Astrocyte (in vitro differentiated cells and primary cell): ENCODE data around the gene ZFP1. TPM values are rescaled to one million over a fixed set of nuclear protein-coding genes. Genes with fewer than 3 reads are reported as not detected.

Experiments
- DNase-seq: peaks from one replicate; pipeline ENCODE4 v3.0.0-alpha.2; 2010; ENCODE audit warnings: low read depth
- FAIRE-seq: peaks from 2 replicates; lab custom pipeline; 2011; peaks lifted over from hg19 to GRCh38; lab: Jason Lieb, UNC
- H2AFZ ChIP-seq: 2 replicates; pipeline ENCODE4 v1.6.0; 2012; ENCODE audit warnings: low read depth, low read length, inconsistent platforms
- H3K27ac ChIP-seq: 2 replicates; pipeline ENCODE4 v1.5.1; 2011; ENCODE audit warnings: low read depth, low read length, inconsistent platforms
- H3K27me3 ChIP-seq: 2 replicates; pipeline ENCODE4 v1.6.0; 2011; ENCODE audit warnings: low read length, inconsistent platforms; ENCODE audit not compliant: insufficient read depth
- H3K36me3 ChIP-seq: 2 replicates; pipeline ENCODE4 v1.5.1; 2011; ENCODE audit warnings: low read length, inconsistent platforms; ENCODE audit not compliant: insufficient read depth
- H3K4me1 ChIP-seq: 2 replicates; pipeline ENCODE4 v1.5.1; 2011; ENCODE audit warnings: low read length, inconsistent platforms; ENCODE audit not compliant: insufficient read depth
- H3K4me2 ChIP-seq: 2 replicates; pipeline ENCODE4 v1.6.0; 2012; ENCODE audit warnings: low read length, inconsistent platforms
- H3K4me3 ChIP-seq: 2 replicates; pipeline ENCODE4 v1.5.1; 2011; ENCODE audit warnings: low read depth, mild to moderate bottlenecking, low read length, inconsistent platforms; ENCODE audit not compliant: insufficient read depth
- H3K79me2 ChIP-seq: 2 replicates; pipeline ENCODE4 v1.6.0; 2012; ENCODE audit warnings: mild to moderate bottlenecking, low read length, inconsistent platforms; ENCODE audit not compliant: insufficient read depth
- H3K9ac ChIP-seq: 2 replicates; pipeline ENCODE4 v1.6.0; 2012; ENCODE audit warnings: mild to moderate bottlenecking, low read length, inconsistent platforms
- H3K9me3 ChIP-seq: 2 replicates; pipeline ENCODE4 v1.5.1; 2012; ENCODE audit warnings: low read depth, mild to moderate bottlenecking, low read length, inconsistent platforms; ENCODE audit not compliant: insufficient read depth
- H4K20me1 ChIP-seq: 2 replicates; pipeline ENCODE4 v1.6.0; 2012; ENCODE audit warnings: low read length, inconsistent platforms; ENCODE audit not compliant: insufficient read depth
- H3K27ac Mint-ChIP-seq: one replicate; pipeline ENCODE4 v1.8.0; 2021; ENCODE audit warnings: mild to moderate bottlenecking, mixed read lengths; ENCODE audit not compliant: unreplicated experiment
- H3K27me3 Mint-ChIP-seq: one replicate; pipeline ENCODE4 v1.8.0; 2021; ENCODE audit warnings: low read depth, mixed read lengths; ENCODE audit not compliant: unreplicated experiment
- H3K36me3 Mint-ChIP-seq: one replicate; pipeline ENCODE4 v1.8.0; 2021; ENCODE audit warnings: low read depth, mixed read lengths; ENCODE audit not compliant: unreplicated experiment
- H3K4me1 Mint-ChIP-seq: one replicate; pipeline ENCODE4 v1.8.0; 2021; ENCODE audit warnings: low read depth, mixed read lengths; ENCODE audit not compliant: unreplicated experiment
- H3K4me3 Mint-ChIP-seq: one replicate; pipeline ENCODE4 v1.8.0; 2021; ENCODE audit warnings: mild to moderate bottlenecking, moderate library complexity, mixed read lengths; ENCODE audit not compliant: unreplicated experiment
- H3K9me3 Mint-ChIP-seq: one replicate; pipeline ENCODE4 v1.8.0; 2021; ENCODE audit warnings: mild to moderate bottlenecking, mixed read lengths; ENCODE audit not compliant: unreplicated experiment
- CTCF ChIP-seq: IDR thresholded peaks from 2 replicates; pipeline ENCODE4 v1.5.1; 2011; ENCODE audit warnings: low read depth, mild to moderate bottlenecking, inconsistent platforms, low read length, moderate library complexity; ENCODE audit not compliant: insufficient read depth
- EZH2 ChIP-seq: IDR thresholded peaks from 2 replicates; pipeline ENCODE4 v1.6.1; 2012; ENCODE audit warnings: mild to moderate bottlenecking, low read length, inconsistent platforms; ENCODE audit not compliant: insufficient read depth
- total RNA-seq: library from RNA; stranded (reverse); gene quantifications from 2 replicates; pipeline ENCODE4 v1.2.1, GENCODE V29; 2021

Gene ZFP1
- total RNA-seq, 1 donor from 2014 or later = 8.2 TPM

- H2AFZ ChIP-seq = no peak overlapping the region
- H3K4me2 ChIP-seq = peak overlapping the region; percentile 82
- H3K27ac ChIP-seq = no peak overlapping the region
These were observed 36.8 kb upstream of the ZFP1 start for GRCh38 chr16:75111514-75111940.

GRCh38 chr16:75111961-75112733 is 36.2 kb upstream of the ZFP1 start:
- DNase-seq (no peak), FAIRE-seq (no peak)
- peaks cover 14% of the 10 kb centered on the region for H4K20me1 ChIP-seq
- Mint-ChIP-seq H3K4me3 (no peak overlapping the region), H3K9me3 (peaks cover 3% of the 10 kb centered on the region), H3K4me1 (peaks cover 21% of the 10 kb centered on the region), H3K27ac (no peak overlapping the region), H3K36me3 (peaks cover 1% of the 10 kb centered on the region), H3K27me3 (peaks cover 22% of the 10 kb centered on the region)
- no peak overlapping the region for H3K4me3 ChIP-seq
- H3K9me3 ChIP-seq = no peaks in the 10 kb centered on the region
- no peaks in the 10 kb centered on the region for H3K36me3 ChIP-seq
- no peaks in the 10 kb centered on the region for H3K79me2 ChIP-seq
- peaks cover 30% of the 10 kb centered on the region for H3K4me1 ChIP-seq
- no peak overlapping the region for H3K4me2 ChIP-seq
- no peak overlapping the region for H3K9ac ChIP-seq
- no peak overlapping the region for H2AFZ ChIP-seq
- TF ChIP-seq CTCF = no peak
- no peak overlapping the region for H3K27ac ChIP-seq
- no peaks in the 10 kb centered on the region for H3K27me3 ChIP-seq

More at GRCh38 chr16:75111514-75111940, 36.8 kb upstream of the ZFP1 start:
- TF ChIP-seq CTCF = no peak
- TF ChIP-seq EZH2 = no peak
- FAIRE-seq = no peak
- no peaks in the 10 kb centered on the region for H3K9me3 Mint-ChIP-seq
- Histone ChIP-seq H3K79me2 (no peaks in the 10 kb centered on the region), H3K27me3 (no peaks in the 10 kb centered on the region), H3K9ac (no peak overlapping the region), H3K4me3 (no peak overlapping the region), H4K20me1 (peaks cover 14% of the 10 kb centered on the region), H3K36me3 (no peaks in the 10 kb centered on the region), H3K9me3 (no peaks in the 10 kb centered on the region), H3K4me1 (peaks cover 30% of the 10 kb centered on the region)
- H3K4me3 Mint-ChIP-seq = no peak overlapping the region
- H3K27ac Mint-ChIP-seq = peak overlapping the region; percentile 69
- peaks cover 3% of the 10 kb centered on the region for H3K36me3 Mint-ChIP-seq
- DNase-seq = no peak
- peaks cover 21% of the 10 kb centered on the region for H3K4me1 Mint-ChIP-seq
- H3K27me3 Mint-ChIP-seq = peaks cover 17% of the 10 kb centered on the region

GRCh38 chr16:75112734-75113491 is 35.4 kb upstream of the ZFP1 start:
- DNase-seq (no peak), FAIRE-seq (no peak)
- Mint-ChIP-seq H3K27me3 (peaks cover 22% of the 10 kb centered on the region), H3K9me3 (peaks cover 4% of the 10 kb centered on the region), H3K4me3 (no peak overlapping the region), H3K4me1 (peaks cover 21% of the 10 kb centered on the region), H3K27ac (no peak overlapping the region), H3K36me3 (no peaks in the 10 kb centered on the region)
- H3K27me3 ChIP-seq = no peaks in the 10 kb centered on the region
- no peaks in the 10 kb centered on the region for H3K9me3 ChIP-seq
- H3K9ac ChIP-seq = no peak overlapping the region
- TF ChIP-seq EZH2 (no peak), CTCF (no peak)
- H3K4me3 ChIP-seq = no peak overlapping the region
- no peaks in the 10 kb centered on the region for H3K79me2 ChIP-seq
- no peak overlapping the region for H3K4me2 ChIP-seq
- peaks cover 30% of the 10 kb centered on the region for H3K4me1 ChIP-seq
- no peaks in the 10 kb centered on the region for H3K36me3 ChIP-seq
- H2AFZ ChIP-seq = no peak overlapping the region
- H3K27ac ChIP-seq = no peak overlapping the region
- H4K20me1 ChIP-seq = peaks cover 14% of the 10 kb centered on the region
